ENCODE results near the gene KANK2.

DNA sequence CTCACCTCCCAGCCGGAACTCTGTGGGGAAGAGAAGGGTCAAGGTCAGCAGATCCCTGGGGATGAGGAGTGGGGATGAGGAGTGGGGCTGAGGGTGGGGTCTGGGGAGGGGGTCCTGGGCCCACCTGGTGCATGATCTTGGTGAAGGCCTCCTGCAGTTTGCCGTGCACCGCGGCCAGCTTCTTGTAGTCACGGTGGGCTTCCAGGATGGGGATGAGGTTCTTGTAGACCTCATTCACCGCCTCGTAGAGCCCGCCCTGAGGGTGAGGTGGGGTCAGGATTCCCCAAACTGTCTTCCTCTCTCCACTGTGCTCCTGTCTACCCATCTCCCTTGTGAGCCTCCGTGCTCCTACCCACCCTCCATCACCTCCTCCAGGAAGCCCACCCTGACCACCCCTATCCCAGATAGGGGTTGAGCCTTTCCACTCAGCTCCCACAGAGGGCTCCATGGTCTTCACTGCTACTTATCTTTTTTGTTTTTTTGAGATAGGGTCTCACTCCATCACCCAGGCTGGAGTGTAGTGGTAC, 6.8 kb upstream of the KANK2 start:
- TF ChIP-seq SPI1 (IDR thresholded peaks at IDR 0.05; ENCODE audit: low read depth, low read length): no peak
- TF ChIP-seq POLR2A (IDR thresholded peaks at IDR 0.05; ENCODE audit: low read depth, low read length): no peak

All from GM12891 (cell line).